ENCODE data around the gene DNAH8.

DNAH8 gene

DNA sequence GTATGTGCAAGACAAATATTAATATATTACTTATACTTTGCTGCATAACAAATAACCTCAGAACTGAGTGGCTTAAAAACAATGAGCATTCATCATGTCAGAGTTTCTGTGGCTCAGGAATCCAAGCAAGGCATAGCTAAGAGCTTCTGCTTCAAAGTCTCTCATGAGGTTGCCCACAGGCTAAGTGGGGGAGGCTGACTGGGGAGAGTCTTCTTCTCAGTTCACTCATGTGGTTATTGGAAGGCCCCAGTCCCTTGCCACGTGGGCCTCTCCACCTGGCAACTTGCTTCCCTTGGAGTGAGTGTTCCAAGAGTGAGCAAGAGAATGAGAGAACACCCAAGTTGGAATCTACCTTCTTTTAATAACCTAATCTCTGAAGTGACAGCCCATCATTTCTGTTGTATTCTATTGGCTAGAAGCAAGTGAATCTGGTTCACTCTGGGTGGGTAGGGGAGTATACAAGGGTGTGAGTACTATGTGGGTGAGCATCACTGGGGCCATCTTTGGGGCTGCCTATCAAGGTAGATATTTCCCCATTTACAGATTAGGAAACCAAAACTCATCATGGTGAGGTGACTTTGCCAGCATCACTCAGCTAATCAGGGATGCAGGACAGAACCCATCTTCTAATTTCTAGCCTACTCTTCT lies 36.0 kb downstream of the DNAH8 start:
- Histone ChIP-seq H4K91ac (ENCODE audit: low read depth, low read length) (no peak overlapping the region), H3K79me2 (ENCODE audit: control insufficient read depth, insufficient read depth, low read length, poor library complexity) (no peaks in the 10 kb centered on the region), H3K9ac (ENCODE audit: low read length) (no peak overlapping the region), H3K23ac (ENCODE audit: low read length) (no peak overlapping the region), H3K4ac (ENCODE audit: low read depth, low read length) (no peak overlapping the region), H3K27ac (ENCODE audit: low read depth, low read length) (no peak overlapping the region), H2AFZ (ENCODE audit: insufficient read depth, low read length, poor library complexity) (no peak overlapping the region), H3K9me3 (ENCODE audit: insufficient read depth, low read depth, low read length) (no peaks in the 10 kb centered on the region), H3K18ac (ENCODE audit: low read length) (no peak overlapping the region), H2BK120ac (ENCODE audit: insufficient read depth, low read length, poor library complexity) (no peak overlapping the region), H2AK5ac (ENCODE audit: low read length) (no peak overlapping the region), H3K36me3 (ENCODE audit: control insufficient read depth in 1 of 2, insufficient read depth in 2 of 2, low read length in 2 of 2) (no peaks in the 10 kb centered on the region), H3K4me2 (ENCODE audit: low read length) (no peak overlapping the region), H3K4me3 (ENCODE audit: low read depth, low read length) (no peak overlapping the region), H3K14ac (ENCODE audit: low read length) (no peak overlapping the region), H4K12ac (ENCODE audit: low read depth, low read length) (no peak overlapping the region), H2BK5ac (ENCODE audit: low read depth, low read length, poor library complexity) (no peak overlapping the region), H4K8ac (ENCODE audit: low read depth, low read length) (no peak overlapping the region), H2BK12ac (ENCODE audit: low read length) (no peak overlapping the region), H3K79me1 (ENCODE audit: low read length) (no peaks in the 10 kb centered on the region), H3K4me1 (ENCODE audit: control insufficient read depth in 1 of 2, insufficient read depth in 2 of 2, low read length in 2 of 2) (no peaks in the 10 kb centered on the region), H3K27me3 (ENCODE audit: insufficient read depth, low read length) (no peaks in the 10 kb centered on the region)
- no CpG with 5 or more reads among the region's 1 CpG for WGBS (ENCODE audit: extremely low coverage, insufficient coverage, insufficient read length)
- no peak for DNase-seq

- Histone ChIP-seq H2AFZ (ENCODE audit: insufficient read depth, low read length, poor library complexity) (no peak overlapping the region), H3K18ac (ENCODE audit: low read length) (no peak overlapping the region), H3K36me3 (ENCODE audit: control insufficient read depth in 1 of 2, insufficient read depth in 2 of 2, low read length in 2 of 2) (no peaks in the 10 kb centered on the region), H3K23ac (ENCODE audit: low read length) (no peak overlapping the region), H3K9me3 (ENCODE audit: insufficient read depth, low read depth, low read length) (no peaks in the 10 kb centered on the region), H4K8ac (ENCODE audit: low read depth, low read length) (no peak overlapping the region), H3K27me3 (ENCODE audit: insufficient read depth, low read length) (no peaks in the 10 kb centered on the region), H3K4me2 (ENCODE audit: low read length) (no peak overlapping the region), H3K79me2 (ENCODE audit: control insufficient read depth, insufficient read depth, low read length, poor library complexity) (no peaks in the 10 kb centered on the region), H2BK5ac (ENCODE audit: low read depth, low read length, poor library complexity) (no peak overlapping the region), H3K9ac (ENCODE audit: low read length) (no peak overlapping the region), H3K79me1 (ENCODE audit: low read length) (no peaks in the 10 kb centered on the region), H3K14ac (ENCODE audit: low read length) (no peak overlapping the region), H3K4ac (ENCODE audit: low read depth, low read length) (no peak overlapping the region), H3K4me3 (ENCODE audit: low read depth, low read length) (no peak overlapping the region), H2BK12ac (ENCODE audit: low read length) (no peak overlapping the region), H3K27ac (ENCODE audit: low read depth, low read length) (no peak overlapping the region), H3K4me1 (ENCODE audit: control insufficient read depth in 1 of 2, insufficient read depth in 2 of 2, low read length in 2 of 2) (no peaks in the 10 kb centered on the region), H2BK120ac (ENCODE audit: insufficient read depth, low read length, poor library complexity) (no peak overlapping the region), H4K12ac (ENCODE audit: low read depth, low read length) (no peak overlapping the region), H4K91ac (ENCODE audit: low read depth, low read length) (no peak overlapping the region), H2AK5ac (ENCODE audit: low read length) (no peak overlapping the region)
- DNase-seq = no peak
Observed at GRCh38 chr6:38753707-38754106, 38.6 kb downstream of the DNAH8 start.

GRCh38 chr6:38755207-38755606 lies 40.1 kb downstream of the DNAH8 start:
- no peaks in the 10 kb centered on the region for H3K27me3 ChIP-seq (ENCODE audit: insufficient read depth, low read length)
- H3K9me3 ChIP-seq (ENCODE audit: insufficient read depth, low read depth, low read length) = no peaks in the 10 kb centered on the region
- H2AK5ac ChIP-seq (ENCODE audit: low read length) = no peak overlapping the region
- H2BK5ac ChIP-seq (ENCODE audit: low read depth, low read length, poor library complexity) = no peak overlapping the region
- no peak overlapping the region for H4K91ac ChIP-seq (ENCODE audit: low read depth, low read length)
- DNase-seq = peak in 1 of 2 donors; percentile 87
- no peaks in the 10 kb centered on the region for H3K79me2 ChIP-seq (ENCODE audit: control insufficient read depth, insufficient read depth, low read length, poor library complexity)
- H3K79me1 ChIP-seq (ENCODE audit: low read length) = no peaks in the 10 kb centered on the region
- no peak overlapping the region for H3K23ac ChIP-seq (ENCODE audit: low read length)
- H3K4me3 ChIP-seq (ENCODE audit: low read depth, low read length) = no peak overlapping the region
- H3K9ac ChIP-seq (ENCODE audit: low read length) = no peak overlapping the region
- no peak overlapping the region for H2AFZ ChIP-seq (ENCODE audit: insufficient read depth, low read length, poor library complexity)
- no peak overlapping the region for H4K8ac ChIP-seq (ENCODE audit: low read depth, low read length)
- no peaks in the 10 kb centered on the region for H3K36me3 ChIP-seq (ENCODE audit: control insufficient read depth in 1 of 2, insufficient read depth in 2 of 2, low read length in 2 of 2)
- H3K4ac ChIP-seq (ENCODE audit: low read depth, low read length) = no peak overlapping the region
- no CpG with 5 or more reads among the region's 3 CpGs for WGBS (ENCODE audit: extremely low coverage, insufficient coverage, insufficient read length)
- no peak overlapping the region for H4K12ac ChIP-seq (ENCODE audit: low read depth, low read length)
- no peak overlapping the region for H3K14ac ChIP-seq (ENCODE audit: low read length)
- no peak overlapping the region for H3K18ac ChIP-seq (ENCODE audit: low read length)
- H3K27ac ChIP-seq (ENCODE audit: low read depth, low read length) = no peak overlapping the region
- no peaks in the 10 kb centered on the region for H3K4me1 ChIP-seq (ENCODE audit: control insufficient read depth in 1 of 2, insufficient read depth in 2 of 2, low read length in 2 of 2)
- no peak overlapping the region for H2BK120ac ChIP-seq (ENCODE audit: insufficient read depth, low read length, poor library complexity)
- H2BK12ac ChIP-seq (ENCODE audit: low read length) = no peak overlapping the region
- H3K4me2 ChIP-seq (ENCODE audit: low read length) = no peak overlapping the region

GRCh38 chr6:38755874-38756273 lies 40.8 kb downstream of the DNAH8 start:
- peak in 1 of 2 donors; percentile 81 for DNase-seq
- Histone ChIP-seq H3K4me3 (ENCODE audit: low read depth, low read length) (no peak overlapping the region), H3K14ac (ENCODE audit: low read length) (no peak overlapping the region), H4K91ac (ENCODE audit: low read depth, low read length) (no peak overlapping the region), H3K18ac (ENCODE audit: low read length) (no peak overlapping the region), H3K9me3 (ENCODE audit: insufficient read depth, low read depth, low read length) (no peaks in the 10 kb centered on the region), H4K12ac (ENCODE audit: low read depth, low read length) (no peak overlapping the region), H4K8ac (ENCODE audit: low read depth, low read length) (no peak overlapping the region), H3K79me1 (ENCODE audit: low read length) (no peaks in the 10 kb centered on the region), H3K4ac (ENCODE audit: low read depth, low read length) (no peak overlapping the region), H2AK5ac (ENCODE audit: low read length) (no peak overlapping the region), H2AFZ (ENCODE audit: insufficient read depth, low read length, poor library complexity) (no peak overlapping the region), H2BK5ac (ENCODE audit: low read depth, low read length, poor library complexity) (no peak overlapping the region), H3K23ac (ENCODE audit: low read length) (no peak overlapping the region), H2BK120ac (ENCODE audit: insufficient read depth, low read length, poor library complexity) (no peak overlapping the region), H3K36me3 (ENCODE audit: control insufficient read depth in 1 of 2, insufficient read depth in 2 of 2, low read length in 2 of 2) (no peaks in the 10 kb centered on the region), H3K27me3 (ENCODE audit: insufficient read depth, low read length) (no peaks in the 10 kb centered on the region), H3K79me2 (ENCODE audit: control insufficient read depth, insufficient read depth, low read length, poor library complexity) (no peaks in the 10 kb centered on the region), H2BK12ac (ENCODE audit: low read length) (no peak overlapping the region), H3K9ac (ENCODE audit: low read length) (no peak overlapping the region), H3K4me1 (ENCODE audit: control insufficient read depth in 1 of 2, insufficient read depth in 2 of 2, low read length in 2 of 2) (no peaks in the 10 kb centered on the region), H3K4me2 (ENCODE audit: low read length) (no peak overlapping the region), H3K27ac (ENCODE audit: low read depth, low read length) (no peak overlapping the region)
- WGBS (ENCODE audit: extremely low coverage, insufficient coverage, insufficient read length) = no CpG with 5 or more reads among the region's 2 CpGs

All from trophoblast cell (in vitro differentiated cells and primary cell).